ENCODE measurements around the gene ERBB4. TPM values are rescaled to one million over a fixed set of nuclear protein-coding genes. Genes with fewer than 3 reads are reported as not detected.

ERBB4 gene
- polyA plus RNA-seq, 1 of the 3 experiments (the other 2 are of a cell fraction): 0.05 TPM

DNA sequence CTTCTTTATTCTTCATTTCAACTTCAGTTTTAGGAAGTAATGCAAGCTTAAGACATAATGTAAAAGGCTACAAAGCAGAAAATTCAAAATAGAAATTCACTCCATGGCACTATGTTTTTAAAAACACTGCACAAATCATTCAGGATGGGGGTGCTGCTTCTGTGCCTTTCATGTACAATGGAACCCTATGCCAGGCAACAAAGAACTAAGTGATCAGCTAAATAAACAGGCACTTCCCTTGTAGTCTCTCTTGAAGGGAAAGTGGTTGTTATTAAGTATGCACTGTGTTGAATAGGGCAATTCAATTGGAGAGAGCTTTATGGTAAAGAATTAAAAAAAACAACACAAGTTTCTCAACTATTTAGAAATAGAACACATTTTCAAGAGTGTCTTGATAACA lies 10.9 kb upstream of the ERBB4 start:
- ChIA-PET CTCF (interaction anchor here (0.6 to 2.3 kb wide), 7 partner anchors 9 to 805 kb away, joined by 3 to 11 read pairs (median 3); no protein-coding TSS in a partner anchor), POLR2A (no interaction called here)
- H3K9me3 ChIP-seq: no peaks in the 10 kb centered on the region
- H3K4me3 ChIP-seq (ENCODE audit: low read depth in 2 of 2, low read length in 1 of 2): no peak overlapping the region
- H4K20me1 ChIP-seq (ENCODE audit: insufficient read depth): no peaks in the 10 kb centered on the region
- no peak for DNase-seq
- no peak overlapping the region for H3K9ac ChIP-seq
- H3K27me3 ChIP-seq (ENCODE audit: insufficient read depth): no peaks in the 10 kb centered on the region
- H2AFZ ChIP-seq (ENCODE audit: low read depth): no peak overlapping the region; the same call in 1 of the 2 replicates
- peaks cover 0 to 8% of the 10 kb centered on the region in 2 experiments; a peak in 2 of 4 replicates for H3K4me1 ChIP-seq (ENCODE audit: control insufficient read depth in 1 of 2, insufficient read depth in 2 of 2, low read depth in 1 of 2, low read length in 1 of 2)
- H3K4me2 ChIP-seq: no peak overlapping the region
- no peak overlapping the region for H3K27ac ChIP-seq (ENCODE audit: low read depth in 2 of 2, low read length in 1 of 2)
- no peaks in the 10 kb centered on the region for H3K79me2 ChIP-seq (ENCODE audit: insufficient read depth)
- no peaks in the 10 kb centered on the region for H3K36me3 ChIP-seq (replicated peaks in 1 of 2; ENCODE audit: control insufficient read depth in 1 of 2, insufficient read depth in 2 of 2, low read length in 1 of 2)
- no peak for TF ChIP-seq TAF1 (IDR thresholded peaks at IDR 0.05; ENCODE audit: borderline replicate concordance, low read depth, low read length)
- no peak for TF ChIP-seq NFIC (IDR thresholded peaks at IDR 0.05; ENCODE audit: borderline replicate concordance)
- no peak for TF ChIP-seq FOXM1 (IDR thresholded peaks at IDR 0.05; ENCODE audit: low read depth)
- no peak for TF ChIP-seq CHD2 (IDR thresholded peaks at IDR 0.05; ENCODE audit: low read length, partially characterized antibody)
- no peak for TF ChIP-seq RCOR1 (IDR thresholded peaks at IDR 0.05; ENCODE audit: low read length)
- TF ChIP-seq, protein P1, sequence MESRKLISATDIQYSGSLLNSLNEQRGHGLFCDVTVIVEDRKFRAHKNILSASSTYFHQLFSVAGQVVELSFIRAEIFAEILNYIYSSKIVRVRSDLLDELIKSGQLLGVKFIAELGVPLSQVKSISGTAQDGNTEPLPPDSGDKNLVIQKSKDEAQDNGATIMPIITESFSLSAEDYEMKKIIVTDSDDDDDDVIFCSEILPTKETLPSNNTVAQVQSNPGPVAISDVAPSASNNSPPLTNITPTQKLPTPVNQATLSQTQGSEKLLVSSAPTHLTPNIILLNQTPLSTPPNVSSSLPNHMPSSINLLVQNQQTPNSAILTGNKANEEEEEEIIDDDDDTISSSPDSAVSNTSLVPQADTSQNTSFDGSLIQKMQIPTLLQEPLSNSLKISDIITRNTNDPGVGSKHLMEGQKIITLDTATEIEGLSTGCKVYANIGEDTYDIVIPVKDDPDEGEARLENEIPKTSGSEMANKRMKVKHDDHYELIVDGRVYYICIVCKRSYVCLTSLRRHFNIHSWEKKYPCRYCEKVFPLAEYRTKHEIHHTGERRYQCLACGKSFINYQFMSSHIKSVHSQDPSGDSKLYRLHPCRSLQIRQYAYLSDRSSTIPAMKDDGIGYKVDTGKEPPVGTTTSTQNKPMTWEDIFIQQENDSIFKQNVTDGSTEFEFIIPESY (IDR thresholded peaks at IDR 0.05; ENCODE audit: borderline replicate concordance, low read depth): no peak
- no peak for TF ChIP-seq MXI1 (IDR thresholded peaks at IDR 0.05; ENCODE audit: low read depth, low read length)
- TF ChIP-seq RFX5 (IDR thresholded peaks at IDR 0.05; ENCODE audit: low read length): no peak
- TF ChIP-seq, protein P2, sequence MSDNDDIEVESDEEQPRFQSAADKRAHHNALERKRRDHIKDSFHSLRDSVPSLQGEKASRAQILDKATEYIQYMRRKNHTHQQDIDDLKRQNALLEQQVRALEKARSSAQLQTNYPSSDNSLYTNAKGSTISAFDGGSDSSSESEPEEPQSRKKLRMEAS (IDR thresholded peaks at IDR 0.05; ENCODE audit: low read depth): no peak
- TF ChIP-seq ELF1 (IDR thresholded peaks at IDR 0.05): no peak
- no peak for TF ChIP-seq SIN3A (IDR thresholded peaks at IDR 0.05; ENCODE audit: borderline replicate concordance, low read depth, low read length)
- TF ChIP-seq RXRA (IDR thresholded peaks at IDR 0.05; ENCODE audit: borderline replicate concordance, low read depth): no peak
- TF ChIP-seq FOSL2 (IDR thresholded peaks at IDR 0.05; ENCODE audit: borderline replicate concordance, low read depth): no peak
- TF ChIP-seq GABPA (IDR thresholded peaks at IDR 0.05; ENCODE audit: low read depth): no peak
- TF ChIP-seq FOXJ3 (CRISPR knock-in tag; IDR thresholded peaks at IDR 0.05): no peak
- no peak for TF ChIP-seq NRF1 (IDR thresholded peaks at IDR 0.05; ENCODE audit: low read depth, low read length)
- no peak for TF ChIP-seq POLR2AphosphoS5 (IDR thresholded peaks at IDR 0.05; ENCODE audit: low read depth, low read length)
- no peak for TF ChIP-seq EZH2phosphoT487 (IDR thresholded peaks at IDR 0.05; ENCODE audit: borderline replicate concordance, low read depth)
- TF ChIP-seq, protein P3, sequence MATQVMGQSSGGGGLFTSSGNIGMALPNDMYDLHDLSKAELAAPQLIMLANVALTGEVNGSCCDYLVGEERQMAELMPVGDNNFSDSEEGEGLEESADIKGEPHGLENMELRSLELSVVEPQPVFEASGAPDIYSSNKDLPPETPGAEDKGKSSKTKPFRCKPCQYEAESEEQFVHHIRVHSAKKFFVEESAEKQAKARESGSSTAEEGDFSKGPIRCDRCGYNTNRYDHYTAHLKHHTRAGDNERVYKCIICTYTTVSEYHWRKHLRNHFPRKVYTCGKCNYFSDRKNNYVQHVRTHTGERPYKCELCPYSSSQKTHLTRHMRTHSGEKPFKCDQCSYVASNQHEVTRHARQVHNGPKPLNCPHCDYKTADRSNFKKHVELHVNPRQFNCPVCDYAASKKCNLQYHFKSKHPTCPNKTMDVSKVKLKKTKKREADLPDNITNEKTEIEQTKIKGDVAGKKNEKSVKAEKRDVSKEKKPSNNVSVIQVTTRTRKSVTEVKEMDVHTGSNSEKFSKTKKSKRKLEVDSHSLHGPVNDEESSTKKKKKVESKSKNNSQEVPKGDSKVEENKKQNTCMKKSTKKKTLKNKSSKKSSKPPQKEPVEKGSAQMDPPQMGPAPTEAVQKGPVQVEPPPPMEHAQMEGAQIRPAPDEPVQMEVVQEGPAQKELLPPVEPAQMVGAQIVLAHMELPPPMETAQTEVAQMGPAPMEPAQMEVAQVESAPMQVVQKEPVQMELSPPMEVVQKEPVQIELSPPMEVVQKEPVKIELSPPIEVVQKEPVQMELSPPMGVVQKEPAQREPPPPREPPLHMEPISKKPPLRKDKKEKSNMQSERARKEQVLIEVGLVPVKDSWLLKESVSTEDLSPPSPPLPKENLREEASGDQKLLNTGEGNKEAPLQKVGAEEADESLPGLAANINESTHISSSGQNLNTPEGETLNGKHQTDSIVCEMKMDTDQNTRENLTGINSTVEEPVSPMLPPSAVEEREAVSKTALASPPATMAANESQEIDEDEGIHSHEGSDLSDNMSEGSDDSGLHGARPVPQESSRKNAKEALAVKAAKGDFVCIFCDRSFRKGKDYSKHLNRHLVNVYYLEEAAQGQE (IDR thresholded peaks at IDR 0.05; ENCODE audit: low read depth, low read length): no peak
- TF ChIP-seq SMC3 (IDR thresholded peaks at IDR 0.05; ENCODE audit: low read depth, low read length): no peak
- H3K9me2 ChIP-seq: no peaks in the 10 kb centered on the region
- H3F3A ChIP-seq (replicated peaks; ENCODE audit: insufficient read depth): no peaks in the 10 kb centered on the region

All from SK-N-SH (cell line).